Activated CD8-positive, alpha-beta memory T cell treated with anti-CD3 and anti-CD28 coated beads for 4 hours (primary cell): ENCODE data around the gene ZNF236.
"Not testable (repeated sequence)": the region's sequence is repeated elsewhere in the genome, so short reads cannot be mapped to it uniquely, and the experiment has no call there.

Experiments used
- DNase-seq, 2 donors: peaks; one replicate each; pipeline ENCODE4 v3.0.0-alpha.2; 2020; ENCODE audit warnings: low read depth in 2 of 2

ZNF236 gene

DNA sequence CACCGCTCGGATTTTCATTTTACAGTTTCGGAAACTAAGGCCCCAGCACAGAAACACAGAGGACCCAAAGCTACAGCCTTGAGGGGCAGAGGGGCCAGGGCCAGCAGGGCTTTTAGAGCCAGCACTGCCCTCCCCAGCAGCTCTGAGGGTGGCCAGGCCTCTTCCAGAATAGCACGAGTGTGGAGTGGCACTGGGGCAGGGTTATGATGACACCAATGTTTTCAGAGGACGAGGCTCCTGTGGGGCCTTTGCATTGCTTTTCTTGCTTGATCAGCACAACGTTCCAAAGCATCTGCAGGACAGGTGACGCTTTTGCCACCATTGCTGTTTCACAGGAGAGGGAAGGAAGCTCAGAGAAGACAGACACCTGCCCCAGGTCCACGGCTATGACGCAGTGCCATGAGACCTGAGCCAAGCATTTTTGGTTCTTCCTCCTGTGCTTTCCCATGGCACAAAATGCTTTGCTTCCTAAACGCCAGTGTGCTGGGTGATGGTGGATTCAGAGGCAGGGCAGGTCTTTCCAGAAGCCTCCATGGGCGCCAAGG, 183.4 kb downstream of the ZNF236 start:
- DNase-seq: no peak

DNA sequence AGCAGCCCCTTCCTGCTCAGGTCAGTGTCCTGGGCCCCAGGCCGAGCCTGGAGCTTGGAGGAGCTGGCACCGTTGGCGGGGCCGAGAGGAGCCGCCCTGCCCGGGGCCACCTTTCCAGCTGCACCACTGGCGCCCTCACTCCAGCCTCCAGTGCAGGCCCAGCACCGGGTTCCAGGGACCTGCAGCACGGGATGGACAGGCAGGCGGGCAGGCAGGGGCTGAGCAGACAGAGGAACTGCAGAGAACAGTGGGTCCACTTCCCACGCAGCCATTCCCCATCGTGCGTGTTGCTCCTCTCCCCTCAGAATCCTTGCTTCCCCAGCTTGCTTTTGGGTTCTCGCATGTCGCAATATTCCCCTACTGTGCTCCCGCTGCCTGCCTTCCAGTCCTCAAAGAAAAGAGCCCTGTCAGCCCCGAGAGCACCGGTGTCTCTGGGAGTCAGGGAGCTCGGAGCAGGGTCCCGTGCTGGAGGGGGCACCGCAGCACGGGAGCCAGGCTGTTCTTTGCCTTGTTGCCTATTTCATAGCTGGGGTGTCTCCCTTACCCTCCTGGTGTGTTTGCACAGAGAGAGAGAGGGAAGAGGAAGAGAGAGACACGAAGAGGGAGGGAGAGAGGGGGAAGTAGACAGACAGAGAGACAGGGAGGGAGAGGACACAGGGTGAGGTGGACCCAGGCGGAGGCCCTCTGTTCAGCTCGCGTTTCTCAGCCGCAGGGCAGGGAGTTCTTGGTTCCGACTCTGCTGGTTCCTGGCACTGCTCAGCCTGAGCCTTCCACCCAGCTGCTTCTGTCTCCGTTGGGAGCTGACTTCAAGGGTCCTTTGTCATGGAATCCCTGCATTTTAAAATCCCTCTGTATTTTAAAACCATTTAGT, 184.2 kb downstream of the ZNF236 start:
- DNase-seq: no peak

DNA sequence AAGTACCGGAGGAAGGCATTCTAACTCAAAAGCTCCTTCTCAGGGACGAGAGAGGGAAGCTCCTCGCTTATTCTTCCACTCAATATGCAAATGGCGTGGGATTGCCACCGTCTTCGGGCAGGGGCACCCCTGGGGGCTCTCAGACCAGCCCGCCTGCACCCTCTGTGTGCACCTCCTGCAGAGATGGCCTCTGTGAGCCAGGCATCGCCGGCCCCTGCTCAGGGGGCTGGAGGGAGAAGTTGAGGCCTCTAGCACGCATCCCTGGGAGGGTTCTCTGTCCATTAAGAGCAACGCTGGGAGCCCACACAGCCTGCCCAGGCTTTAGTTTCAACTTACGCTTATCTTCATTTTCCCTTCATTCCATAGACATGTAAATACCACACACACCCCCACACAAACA, 184.9 kb downstream of the ZNF236 start:
- no peak for DNase-seq

DNA sequence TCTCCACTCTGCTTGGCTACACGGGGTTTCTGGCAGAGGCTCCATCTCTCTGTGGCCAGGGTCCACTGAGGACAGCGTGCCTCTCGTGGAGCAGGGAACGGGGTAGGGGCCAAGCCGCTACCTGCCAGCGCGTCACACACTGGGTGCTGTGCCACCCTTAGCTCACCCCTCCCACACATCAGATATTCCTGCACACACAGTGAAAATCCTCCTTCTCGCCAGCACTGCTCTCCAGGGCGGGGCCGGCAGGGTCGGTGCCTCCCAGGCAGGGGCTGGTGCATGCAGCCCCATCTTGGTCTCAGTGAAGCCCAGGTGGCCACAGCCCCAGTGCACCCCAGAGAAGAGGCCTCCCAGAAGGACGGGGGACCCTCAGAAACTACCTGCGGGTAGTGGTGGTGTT, 185.6 kb downstream of the ZNF236 start:
- no peak for DNase-seq

DNA sequence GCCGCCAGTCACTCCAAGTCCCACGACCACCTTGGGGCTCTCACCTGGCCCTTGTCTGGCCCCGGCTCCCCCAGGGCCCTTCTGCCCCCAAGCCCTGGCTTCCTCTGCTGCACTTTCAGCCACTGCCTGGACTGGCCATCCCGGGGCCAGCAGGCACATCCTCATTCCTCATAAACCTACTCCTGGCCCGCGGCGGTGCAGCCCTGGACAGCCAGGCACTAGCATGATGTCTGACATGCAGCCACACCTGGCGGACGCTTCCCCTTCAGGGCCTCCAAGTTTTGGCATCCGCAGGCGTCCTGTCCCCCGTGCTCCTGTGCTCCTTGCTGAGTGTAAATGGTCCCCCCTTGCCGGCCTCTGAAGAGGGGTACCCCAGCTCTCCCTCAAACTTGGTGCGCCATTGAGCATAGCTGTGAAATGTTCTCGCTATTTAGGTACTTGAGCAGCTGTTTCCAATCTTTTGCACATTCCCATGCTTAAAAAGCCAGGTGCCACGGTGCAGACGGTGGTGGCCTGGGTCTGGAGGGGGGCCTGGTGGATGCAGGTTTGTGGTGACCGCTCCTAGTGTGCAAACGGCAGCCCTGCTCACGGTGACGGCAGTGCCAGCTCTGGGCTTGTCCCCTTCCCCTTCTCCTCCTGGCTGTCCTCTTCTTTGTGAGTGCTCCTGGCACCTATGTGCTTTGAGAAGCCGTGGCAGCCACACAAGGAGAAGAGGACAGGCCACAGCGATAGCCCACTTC, 186.4 kb downstream of the ZNF236 start:
- no peak for DNase-seq

DNA sequence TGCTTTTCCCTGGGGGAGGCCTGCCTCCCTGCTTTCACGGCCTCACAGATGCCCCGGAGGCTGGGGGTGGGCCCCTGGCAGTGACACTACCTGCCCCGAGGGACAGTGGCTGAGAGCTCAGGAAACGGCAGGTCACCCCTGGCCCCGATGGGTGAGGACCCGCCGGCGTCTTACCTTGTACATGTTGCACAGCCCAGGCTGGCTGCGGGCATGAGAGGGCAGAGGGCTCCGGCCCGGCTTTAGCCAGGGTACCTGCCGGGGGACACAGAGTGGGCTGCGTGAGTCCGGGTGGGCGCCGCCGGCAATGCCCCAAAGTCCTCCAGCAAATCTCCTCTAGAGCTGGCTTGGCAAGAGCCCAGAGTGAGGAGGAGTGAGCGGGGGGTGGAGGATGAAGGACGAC, 187.3 kb downstream of the ZNF236 start:
- no peak for DNase-seq

DNA sequence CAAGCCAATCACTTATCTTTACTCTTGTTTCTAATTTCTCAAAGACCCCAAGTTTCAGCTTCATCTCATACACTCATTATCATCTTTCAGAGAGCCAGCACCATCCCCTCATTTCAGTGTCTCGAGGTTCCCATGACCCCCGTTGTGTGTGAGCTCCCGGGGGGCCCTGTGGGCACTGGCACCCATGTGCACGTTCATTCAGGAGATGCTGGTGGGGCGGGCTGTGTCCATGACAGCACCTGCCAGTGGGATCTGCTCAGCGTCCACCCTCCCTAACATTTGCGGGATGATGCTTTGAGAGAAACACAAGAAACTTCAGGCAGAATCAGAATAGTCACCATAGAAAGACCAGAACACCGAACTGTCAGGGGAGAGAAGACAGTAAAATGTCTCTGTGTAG, 189.8 kb downstream of the ZNF236 start:
- no peak for DNase-seq

DNA sequence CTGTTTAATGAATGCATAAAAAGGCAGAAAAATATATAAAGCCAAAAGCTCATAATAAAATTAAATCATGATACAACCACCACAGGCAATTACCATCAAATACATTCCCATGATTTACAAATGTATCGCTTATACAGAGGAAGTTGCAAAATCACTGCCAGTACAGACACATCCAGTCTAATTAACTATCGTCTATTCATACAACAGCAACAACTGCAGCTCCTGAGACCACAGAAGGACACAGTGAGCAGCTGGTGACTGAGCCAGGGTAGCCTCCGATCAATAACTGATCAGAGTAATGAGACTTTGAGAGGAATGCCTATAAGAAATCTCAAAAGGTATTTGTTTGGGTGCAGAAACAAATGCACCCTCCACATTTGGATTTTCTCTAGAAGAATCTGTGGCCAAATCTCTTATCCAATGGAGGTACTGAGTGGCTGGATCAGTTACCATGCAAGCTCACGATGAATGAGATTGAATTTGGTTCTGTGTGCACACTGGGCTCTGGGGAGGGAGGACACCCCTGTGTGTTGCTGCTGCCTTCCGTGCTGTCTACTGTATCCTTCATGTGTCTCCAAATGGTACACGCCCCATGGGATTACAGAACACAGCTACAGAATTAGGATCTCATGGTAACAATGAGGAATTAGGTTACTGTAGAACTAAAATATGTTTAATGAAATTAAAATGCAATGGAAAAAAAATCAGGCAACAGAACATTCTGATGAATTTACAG, 190.6 kb downstream of the ZNF236 start:
- no peak for DNase-seq

DNA sequence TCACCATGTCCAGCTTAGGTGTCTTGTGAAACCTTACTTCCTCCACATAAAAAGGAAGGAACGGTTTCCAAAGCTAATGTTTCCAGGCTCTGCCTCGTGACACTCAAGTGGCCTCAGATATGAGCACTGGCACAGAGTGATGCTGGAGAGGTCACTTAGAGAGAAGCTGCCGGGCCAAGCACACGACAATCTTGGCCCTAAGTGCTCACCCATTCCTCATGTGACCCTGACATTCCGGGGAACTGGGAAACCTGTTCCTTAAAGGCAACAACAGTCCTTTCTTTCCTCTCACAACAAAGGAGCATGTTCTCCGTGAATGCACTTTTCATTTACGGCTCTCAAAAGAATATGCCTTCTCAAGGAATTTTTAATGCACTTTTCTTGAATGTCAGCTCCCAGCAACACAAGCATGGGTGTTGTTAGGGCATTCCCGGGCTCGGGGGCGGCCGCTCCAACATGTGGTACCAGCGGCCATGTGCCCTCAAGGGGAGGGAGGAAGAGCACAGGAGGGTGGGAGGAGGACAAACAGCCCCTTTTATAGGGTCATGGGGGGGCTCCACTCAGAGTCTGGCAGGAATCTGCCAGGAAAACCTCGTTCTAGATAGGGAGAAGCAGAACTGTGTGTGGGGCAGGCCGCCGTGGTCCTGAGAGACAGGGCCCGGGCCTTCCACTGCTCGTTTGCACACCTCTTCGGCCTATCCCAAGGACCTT, 191.6 kb downstream of the ZNF236 start:
- DNase-seq: no peak

DNA sequence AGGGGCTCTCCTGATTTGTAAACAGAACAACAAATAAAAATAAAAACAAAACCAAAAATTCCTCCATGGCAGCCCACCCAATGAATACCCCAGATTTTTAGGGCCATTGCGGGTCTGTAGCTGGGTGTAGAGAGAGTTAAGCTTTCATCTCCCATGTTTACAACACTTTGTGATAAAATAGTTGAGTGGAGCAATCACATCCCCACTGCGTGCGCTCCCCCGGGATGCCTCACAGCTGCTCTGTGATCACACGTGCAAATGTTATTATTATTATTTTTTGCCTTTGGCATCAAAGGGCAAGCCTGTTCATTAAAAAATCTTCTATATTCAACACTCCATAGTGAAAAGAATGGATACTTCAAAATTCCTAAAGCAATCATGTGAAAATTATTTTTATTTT, 192.2 kb downstream of the ZNF236 start:
- DNase-seq: no peak

DNA sequence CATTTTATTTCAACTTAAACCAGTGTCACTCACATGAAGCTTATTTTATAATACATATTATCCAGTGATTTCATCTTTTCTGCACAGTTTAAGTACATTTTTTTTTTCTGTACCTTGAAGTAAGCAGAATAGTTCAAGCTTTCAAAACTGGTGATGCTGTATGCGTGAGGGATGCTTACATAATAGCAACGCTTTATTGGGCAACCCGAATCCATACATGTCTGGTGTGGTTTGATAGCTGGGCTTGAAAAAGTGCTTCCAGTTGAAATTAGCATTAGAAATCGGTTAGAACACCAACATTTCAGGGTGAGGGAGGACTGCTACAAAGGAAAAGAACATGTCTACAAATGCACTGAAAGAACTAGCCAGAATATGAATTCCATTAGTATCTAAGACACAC, 192.8 kb downstream of the ZNF236 start:
- DNase-seq: no peak

DNA sequence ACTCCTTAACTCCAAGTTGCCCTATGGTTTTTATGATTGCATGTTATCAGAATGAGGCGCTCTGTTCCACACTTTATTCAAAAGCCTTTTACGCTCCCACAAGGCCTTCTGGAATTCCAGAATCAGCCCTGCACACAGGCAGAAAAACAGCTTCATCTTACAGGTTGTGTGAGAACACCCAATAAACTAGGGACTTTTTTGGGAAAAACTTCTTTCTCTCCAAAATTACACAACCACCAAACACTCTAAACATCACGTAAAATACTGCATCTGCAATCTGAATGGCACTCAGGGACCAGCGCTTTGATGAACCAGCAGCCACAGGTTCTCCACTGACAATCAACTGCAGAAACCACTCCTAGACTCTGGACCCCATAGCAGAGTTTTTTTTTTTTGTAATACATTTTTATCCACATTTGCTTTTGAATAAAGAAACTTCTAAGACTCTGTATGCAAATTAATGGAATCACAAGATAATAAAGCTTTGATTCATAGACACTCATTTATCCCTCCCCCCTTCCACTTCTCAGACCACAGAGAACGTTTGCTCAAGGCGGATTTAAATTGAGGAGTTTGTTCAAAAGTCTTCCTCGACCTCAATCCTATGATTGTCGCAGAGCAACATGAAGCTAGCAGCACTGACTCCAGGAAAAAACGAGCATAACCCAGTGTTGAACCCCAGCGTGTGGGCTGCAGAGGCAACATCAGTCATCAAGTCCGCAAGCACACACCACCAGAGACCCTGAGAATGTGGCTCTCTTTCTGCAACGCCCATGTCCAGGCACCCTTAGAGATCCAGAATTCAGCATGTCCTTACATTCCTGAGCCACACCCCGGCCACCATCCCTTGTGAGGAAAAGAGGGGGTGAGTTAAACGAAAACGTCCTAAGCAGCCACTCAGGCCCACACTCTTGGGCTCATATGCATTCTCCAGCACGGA, 193.7 kb downstream of the ZNF236 start:
- DNase-seq: no peak

DNA sequence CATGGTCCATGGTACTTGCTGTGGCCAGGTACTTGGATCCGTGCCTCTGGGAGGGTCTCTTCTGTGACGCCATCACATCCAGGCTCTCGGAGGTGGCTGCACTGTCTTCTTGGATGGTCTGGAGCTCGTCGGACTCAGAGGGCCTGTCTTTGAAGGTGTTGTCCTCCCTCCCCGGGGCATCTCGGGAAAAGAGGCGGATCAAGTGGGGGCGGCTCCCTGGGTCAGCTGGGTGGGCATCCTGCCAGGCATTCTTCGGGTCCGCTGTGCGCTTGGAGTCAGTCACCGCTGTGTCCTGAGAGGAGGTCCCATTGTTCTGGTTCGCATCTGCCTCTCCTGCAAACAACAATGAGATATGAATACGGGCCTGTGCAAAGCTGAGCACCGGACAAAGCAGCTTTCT, 194.6 kb downstream of the ZNF236 start:
- DNase-seq: no peak

DNA sequence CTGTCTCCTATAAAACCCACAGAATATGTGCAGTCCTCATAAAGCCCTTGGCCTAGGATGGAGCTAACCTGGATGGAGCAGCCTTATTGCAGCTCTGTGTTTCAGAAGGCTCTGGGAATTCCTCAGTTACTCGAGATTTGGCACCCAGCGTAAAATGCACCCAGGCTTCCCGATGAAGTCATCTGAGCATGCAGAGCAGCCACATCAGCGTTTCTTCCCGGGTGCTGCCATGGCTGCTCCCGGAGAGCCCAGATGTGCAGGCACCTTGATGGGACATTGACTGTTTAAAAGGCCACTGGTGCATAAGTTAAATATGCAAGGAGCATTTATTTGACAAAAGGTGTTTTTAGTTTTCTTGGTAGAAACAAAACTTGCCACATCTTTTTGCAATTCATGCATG, 195.0 kb downstream of the ZNF236 start:
- DNase-seq: no peak

DNA sequence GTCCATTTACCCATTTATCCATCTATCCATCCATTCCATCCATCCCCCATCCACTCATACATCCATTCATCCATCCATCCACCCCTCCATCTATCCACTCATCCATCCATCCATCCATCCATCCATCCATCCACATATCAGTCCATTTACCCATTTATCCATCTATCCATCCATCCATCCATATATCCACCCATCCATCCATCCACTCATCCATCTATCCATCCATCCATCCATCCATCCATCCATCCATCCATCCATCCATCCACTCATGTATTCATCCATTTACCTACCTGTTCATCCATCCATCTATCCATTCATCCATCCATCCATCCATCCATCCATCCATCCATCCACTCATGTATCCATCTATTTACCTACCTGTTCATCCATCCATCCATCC, 196.3 kb downstream of the ZNF236 start:
- not testable (repeated sequence) for DNase-seq

DNA sequence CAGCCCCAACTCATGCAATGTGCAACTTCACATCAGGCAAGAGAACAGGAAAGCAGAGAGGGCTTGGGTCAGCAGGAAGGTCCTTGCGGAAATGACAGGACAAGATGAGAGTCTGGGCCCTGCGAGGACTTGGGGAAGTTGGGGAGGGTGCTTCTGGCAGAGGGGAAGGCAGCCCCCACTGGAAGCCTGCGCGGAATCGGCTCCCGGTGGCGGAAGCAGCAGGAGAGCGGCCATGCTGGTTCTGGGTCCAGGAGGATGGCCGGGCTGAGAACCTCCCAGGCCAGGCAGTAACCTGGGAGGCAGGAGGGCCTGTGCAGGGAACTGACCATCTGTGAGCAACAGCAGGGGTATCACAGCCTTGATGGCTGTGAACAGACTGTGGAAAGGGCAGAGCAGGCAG, 197.3 kb downstream of the ZNF236 start:
- DNase-seq: no peak
